ENCODE data around the gene SLC35D1.

GRCh38 chr1:66984491-66984890, 69.5 kb downstream of the SLC35D1 start:
- TF ChIP-seq, protein P1, sequence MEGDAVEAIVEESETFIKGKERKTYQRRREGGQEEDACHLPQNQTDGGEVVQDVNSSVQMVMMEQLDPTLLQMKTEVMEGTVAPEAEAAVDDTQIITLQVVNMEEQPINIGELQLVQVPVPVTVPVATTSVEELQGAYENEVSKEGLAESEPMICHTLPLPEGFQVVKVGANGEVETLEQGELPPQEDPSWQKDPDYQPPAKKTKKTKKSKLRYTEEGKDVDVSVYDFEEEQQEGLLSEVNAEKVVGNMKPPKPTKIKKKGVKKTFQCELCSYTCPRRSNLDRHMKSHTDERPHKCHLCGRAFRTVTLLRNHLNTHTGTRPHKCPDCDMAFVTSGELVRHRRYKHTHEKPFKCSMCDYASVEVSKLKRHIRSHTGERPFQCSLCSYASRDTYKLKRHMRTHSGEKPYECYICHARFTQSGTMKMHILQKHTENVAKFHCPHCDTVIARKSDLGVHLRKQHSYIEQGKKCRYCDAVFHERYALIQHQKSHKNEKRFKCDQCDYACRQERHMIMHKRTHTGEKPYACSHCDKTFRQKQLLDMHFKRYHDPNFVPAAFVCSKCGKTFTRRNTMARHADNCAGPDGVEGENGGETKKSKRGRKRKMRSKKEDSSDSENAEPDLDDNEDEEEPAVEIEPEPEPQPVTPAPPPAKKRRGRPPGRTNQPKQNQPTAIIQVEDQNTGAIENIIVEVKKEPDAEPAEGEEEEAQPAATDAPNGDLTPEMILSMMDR (IDR thresholded peaks at IDR 0.05), result no peak
- TF ChIP-seq SIN3A (IDR thresholded peaks at IDR 0.05; ENCODE audit: borderline replicate concordance, insufficient read depth, low read depth, low read length), result no peak
- TF ChIP-seq POLR2AphosphoS5 (IDR thresholded peaks at IDR 0.05; ENCODE audit: low read depth, low read length), result no peak
- TF ChIP-seq REST (IDR thresholded peaks at IDR 0.05; ENCODE audit: insufficient read depth in 1 of 2, low read depth in 2 of 2, low read length in 1 of 2), result no peak
- no peak for TF ChIP-seq TCF7L2 (IDR thresholded peaks at IDR 0.05; ENCODE audit: low read depth, low read length)

Data from Panc1 (cell line).